ENCODE data around the gene TUSC2. TPM values are rescaled to one million over a fixed set of nuclear protein-coding genes. Genes with fewer than 3 reads are reported as not detected.
"Not testable (repeated sequence)": the region's sequence is repeated elsewhere in the genome, so short reads cannot be mapped to it uniquely, and the experiment has no call there.

The TUSC2 gene
- total and polyA plus RNA-seq, 8 donors: 10.2 to 21.8 (median 17.4) TPM

- ATAC-seq (no peak), DNase-seq (peak in 2 of 6 donors; percentile 28 to 42), FAIRE-seq (no peak)
- no peak for TF ChIP-seq CTCF (IDR thresholded peaks at IDR 0.05)
- Histone ChIP-seq H3K27me3 (no peaks in the 10 kb centered on the region), H3K9me3 (no peaks in the 10 kb centered on the region), H3K4me1 (peaks cover 0 to 6% (median 0%) of the 10 kb centered on the region in 3 donors), H3K36me3 (peaks cover 0 to 29% (median 18%) of the 10 kb centered on the region in 3 donors), H3K4me3 (no peak overlapping the region), H3K27ac (no peak overlapping the region)
- intact Hi-C loops (cut with DNase I): no loop called here
- 89 to 91% methylated on average over 26 to 28 of the region's 28 CpGs for WGBS, 2 donors
Measured at GRCh38 chr3:50286322-50287227, 41.4 kb downstream of the TUSC2 start.

- ATAC-seq; DNase-seq; H3K4me1 ChIP-seq; H3K27ac ChIP-seq; FAIRE-seq; H3K4me3 ChIP-seq; H3K27me3 ChIP-seq; H3K9me3 ChIP-seq; intact Hi-C loops (cut with DNase I): not testable (repeated sequence)
- H3K36me3 ChIP-seq: peaks cover 0 to 19% (median 11%) of the 10 kb centered on the region in 3 donors
- 86 to 89% methylated on average over 6 of the region's 6 CpGs for WGBS, 2 donors
Measured at GRCh38 chr3:50284121-50284520, 43.9 kb downstream of the TUSC2 start.

GRCh38 chr3:50279255-50280016, 48.6 kb downstream of the TUSC2 start:
- Histone ChIP-seq H3K4me1 (no peaks in the 10 kb centered on the region), H3K27ac (no peak overlapping the region), H3K36me3 (peaks cover 0 to 17% (median 5%) of the 10 kb centered on the region in 3 donors), H3K27me3 (no peaks in the 10 kb centered on the region), H3K4me3 (no peak overlapping the region), H3K9me3 (no peaks in the 10 kb centered on the region)
- TF ChIP-seq CTCF (IDR thresholded peaks at IDR 0.05): no peak
- DNase-seq (no peak), ATAC-seq (no peak), FAIRE-seq (no peak)
- intact Hi-C loops (cut with DNase I): no loop called here
- 91 to 96% methylated on average over 7 to 8 of the region's 8 CpGs for WGBS, 2 donors

GRCh38 chr3:50278880-50279224, 49.2 kb downstream of the TUSC2 start, which contains the start of gene LSMEM2:
Gene LSMEM2 (plus strand): TSS chr3:50279087. CDS start chr3:50279114, 27 bp downstream.
- Histone ChIP-seq H3K4me3 (no peak within 1 kb of the TSS), H3K4me1 (no peaks in the 10 kb centered on the region), H3K36me3 (peaks cover 0 to 18% (median 5%) of the 10 kb centered on the region in 3 donors), H3K27me3 (no peaks in the 10 kb centered on the region), H3K9me3 (no peaks in the 10 kb centered on the region), H3K27ac (no peak within 1 kb of the TSS)
- intact Hi-C loops (cut with DNase I): no loop called here
- WGBS, 2 donors: 37 to 71% methylated on average over 2 of the region's 2 CpGs
- TF ChIP-seq CTCF (IDR thresholded peaks at IDR 0.05): no peak
- DNase-seq (peak in 1 of 6 donors; percentile 19), FAIRE-seq (no peak), ATAC-seq (no peak)

GRCh38 chr3:50278123-50278879, 49.7 kb downstream of the TUSC2 start:
- intact Hi-C loops (cut with DNase I): no loop called here
- 76 to 77% methylated on average over 4 of the region's 4 CpGs for WGBS, 2 donors
- no peak for TF ChIP-seq CTCF (IDR thresholded peaks at IDR 0.05)
- FAIRE-seq: no peak
- H3K9me3 ChIP-seq: no peaks in the 10 kb centered on the region
- peak in 1 of 6 donors; percentile 7 for DNase-seq
- no peak overlapping the region for H3K4me3 ChIP-seq
- H3K27ac ChIP-seq: no peak overlapping the region
- ATAC-seq: no peak
- H3K27me3 ChIP-seq: no peaks in the 10 kb centered on the region
- H3K4me1 ChIP-seq: peaks cover 0 to 4% (median 0%) of the 10 kb centered on the region in 3 donors
- H3K36me3 ChIP-seq: peaks cover 0 to 18% (median 5%) of the 10 kb centered on the region in 3 donors

All from pancreas (tissue), 10 donors.